ENCODE measurements around the gene FAM149B1.
"Not testable (repeated sequence)": the region's sequence is repeated elsewhere in the genome, so short reads cannot be mapped to it uniquely, and the experiment has no call there.

The FAM149B1 gene

GRCh38 chr10:73167783-73168464 is at the start of gene FAM149B1, which contains the start of gene ECD:
FAM149B1 (plus strand) TSS chr10:73168119; CDS start chr10:73168340, 221 bp downstream.
ECD (minus strand) TSS chr10:73168008; CDS start chr10:73163937, 4,071 bp downstream.
- peak; percentile 74 for DNase-seq (ENCODE audit: low read depth)

GRCh38 chr10:73119457-73119856 is 48.5 kb upstream of the FAM149B1 start:
- DNase-seq (ENCODE audit: low read depth), result no peak

- DNase-seq (ENCODE audit: low read depth), result no peak
Measured at GRCh38 chr10:73119952-73120351, 48.0 kb upstream of the FAM149B1 start.

GRCh38 chr10:73126343-73126742 is 41.6 kb upstream of the FAM149B1 start:
- no peak for DNase-seq (ENCODE audit: low read depth)

- no peak for DNase-seq (ENCODE audit: low read depth)
Measured at GRCh38 chr10:73131301-73131700, 36.6 kb upstream of the FAM149B1 start.

GRCh38 chr10:73131913-73132686 is 35.8 kb upstream of the FAM149B1 start:
- DNase-seq (ENCODE audit: low read depth), result no peak

- DNase-seq (ENCODE audit: low read depth), result no peak
Measured at GRCh38 chr10:73134727-73135126, 33.2 kb upstream of the FAM149B1 start.

GRCh38 chr10:73136627-73137026 is 31.3 kb upstream of the FAM149B1 start:
- DNase-seq (ENCODE audit: low read depth), result no peak

GRCh38 chr10:73139251-73139650 is 28.7 kb upstream of the FAM149B1 start:
- DNase-seq (ENCODE audit: low read depth), result no peak

GRCh38 chr10:73141603-73142002 is 26.3 kb upstream of the FAM149B1 start:
- no peak for DNase-seq (ENCODE audit: low read depth)

- DNase-seq (ENCODE audit: low read depth), result not testable (repeated sequence)
Measured at GRCh38 chr10:73150633-73151413, 17.1 kb upstream of the FAM149B1 start.

GRCh38 chr10:73152009-73152408 is 15.9 kb upstream of the FAM149B1 start:
- DNase-seq (ENCODE audit: low read depth), result no peak

- no peak for DNase-seq (ENCODE audit: low read depth)
Measured at GRCh38 chr10:73156054-73156453, 11.9 kb upstream of the FAM149B1 start.

- DNase-seq (ENCODE audit: low read depth), result no peak
Measured at GRCh38 chr10:73159038-73159648, 8.8 kb upstream of the FAM149B1 start.

GRCh38 chr10:73161079-73161478 is 6.8 kb upstream of the FAM149B1 start:
- no peak for DNase-seq (ENCODE audit: low read depth)

GRCh38 chr10:73161662-73162061 is 6.3 kb upstream of the FAM149B1 start:
- DNase-seq (ENCODE audit: low read depth), result no peak

GRCh38 chr10:73163096-73163495 is 4.8 kb upstream of the FAM149B1 start:
- DNase-seq (ENCODE audit: low read depth), result no peak

GRCh38 chr10:73166972-73167371 is 947 bp upstream of the FAM149B1 start:
- DNase-seq (ENCODE audit: low read depth), result no peak

- no peak for DNase-seq (ENCODE audit: low read depth)
Measured at GRCh38 chr10:73167458-73167782, 499 bp upstream of the FAM149B1 start.

GRCh38 chr10:73168465-73168803 is 515 bp downstream of the FAM149B1 start:
- DNase-seq (ENCODE audit: low read depth), result no peak

- DNase-seq (ENCODE audit: low read depth), result no peak
Measured at GRCh38 chr10:73169320-73169719, 1.4 kb downstream of the FAM149B1 start.

GRCh38 chr10:73172867-73173266 is 4.9 kb downstream of the FAM149B1 start:
- no peak for DNase-seq (ENCODE audit: low read depth)

Data from GM04503 (cell line).